CD14-positive monocyte (primary cell): ENCODE measurements around the gene CTU2. TPM values are rescaled to one million over a fixed set of nuclear protein-coding genes. Genes with fewer than 3 reads are reported as not detected.

ENCODE experiments used
- DNase-seq, 3 donors: peaks; one replicate each; pipeline ENCODE4 v3.0.0-alpha.2; 2011 to 2022
- H2AFZ ChIP-seq: 2 replicates; pipeline ENCODE4 v1.6.0; 2012; ENCODE audit warnings: mild to moderate bottlenecking, low read depth, low read length, inconsistent platforms; ENCODE audit not compliant: insufficient read depth, poor library complexity, severe bottlenecking
- H3K27ac ChIP-seq, 2 donors: 1 replicate in 1 of 2; 2 replicates in 1 of 2; pipeline ENCODE4 v1.5.1; 2012 to 2013; ENCODE audit warnings: low read length in 2 of 2, control low read depth in 1 of 2, inconsistent platforms in 1 of 2, low read depth in 1 of 2, mild to moderate bottlenecking in 1 of 2
- H3K27me3 ChIP-seq, 2 donors: one replicate each; pipeline versions ENCODE4 v1.6.0 to v1.6.1; 2011 to 2013; ENCODE audit warnings: low read length in 2 of 2; ENCODE audit not compliant: control insufficient read depth in 2 of 2, insufficient read depth in 2 of 2
- H3K36me3 ChIP-seq, 2 donors: replicated peaks in 1 of 2; 1 replicate in 1 of 2; 2 replicates in 1 of 2; pipeline versions ENCODE4 v1.5.1 to v1.6.1; 2012 to 2013; ENCODE audit warnings: low read length in 2 of 2, control low read depth in 1 of 2, inconsistent platforms in 1 of 2, mild to moderate bottlenecking in 1 of 2; ENCODE audit not compliant: insufficient read depth in 2 of 2, control insufficient read depth in 1 of 2
- H3K4me1 ChIP-seq, 2 donors: 1 replicate in 1 of 2; 2 replicates in 1 of 2; pipeline versions ENCODE4 v1.5.1 to v1.6.1; 2012 to 2013; ENCODE audit warnings: low read length in 2 of 2, control low read depth in 1 of 2, inconsistent platforms in 1 of 2, mild to moderate bottlenecking in 1 of 2, moderate library complexity in 1 of 2; ENCODE audit not compliant: insufficient read depth in 2 of 2, control insufficient read depth in 1 of 2
- H3K4me2 ChIP-seq: replicated peaks from 2 replicates; pipeline ENCODE3; 2012; ENCODE audit warnings: low read length, moderate library complexity, mild to moderate bottlenecking; ENCODE audit not compliant: poor library complexity, severe bottlenecking; ENCODE audit errors: extremely low read depth
- H3K4me3 ChIP-seq, 3 experiments: fragments of 200-600 bp in 1 of 3; sonication (generic) in 1 of 3; replicated peaks in 1 of 3; 1 replicate in 2 of 3; 2 replicates in 1 of 3; pipeline ENCODE4 v1.5.1; 2011 to 2013; ENCODE audit warnings: low read length in 3 of 3, mild to moderate bottlenecking in 3 of 3, control low read depth in 2 of 3, low read depth in 2 of 3, inconsistent platforms in 1 of 3, moderate library complexity in 1 of 3
- H3K79me2 ChIP-seq: 2 replicates; pipeline ENCODE4 v1.6.0; 2012; ENCODE audit warnings: mild to moderate bottlenecking, control low read depth, inconsistent platforms, low read length, moderate library complexity; ENCODE audit not compliant: insufficient read depth
- H3K9ac ChIP-seq: 2 replicates; pipeline ENCODE4 v1.6.0; 2017; ENCODE audit warnings: low read length, mild to moderate bottlenecking; ENCODE audit not compliant: insufficient read depth, poor library complexity, severe bottlenecking
- H3K9me3 ChIP-seq, 2 donors: replicated peaks in 1 of 2; 1 replicate in 1 of 2; 2 replicates in 1 of 2; pipeline versions ENCODE4 v1.5.1 to v1.6.1; 2012 to 2013; ENCODE audit warnings: low read length in 2 of 2, control low read depth in 1 of 2; ENCODE audit not compliant: control insufficient read depth in 1 of 2, insufficient read depth in 1 of 2
- H4K20me1 ChIP-seq: 2 replicates; pipeline ENCODE4 v1.6.0; 2012; ENCODE audit warnings: mild to moderate bottlenecking, low read length, control low read depth, moderate library complexity; ENCODE audit not compliant: insufficient read depth
- H3K27ac Mint-ChIP-seq, 7 donors: one replicate each; pipeline ENCODE4 v1.8.0; 2020; ENCODE audit warnings: mild to moderate bottlenecking in 7 of 7, mixed read lengths in 7 of 7, moderate library complexity in 6 of 7, inconsistent platforms in 2 of 7
- H3K27me3 Mint-ChIP-seq, 3 donors: one replicate each; pipeline ENCODE4 v1.8.0; 2021 to 2022; ENCODE audit warnings: low read depth in 3 of 3, mild to moderate bottlenecking in 3 of 3, mixed read lengths in 3 of 3, moderate library complexity in 3 of 3, inconsistent platforms in 1 of 3
- H3K36me3 Mint-ChIP-seq, 2 donors: one replicate each; pipeline ENCODE4 v1.8.0; 2020; ENCODE audit warnings: mixed read lengths in 2 of 2, inconsistent platforms in 1 of 2, mild to moderate bottlenecking in 1 of 2
- H3K4me1 Mint-ChIP-seq: one replicate; pipeline ENCODE4 v1.8.0; 2020; ENCODE audit warnings: mild to moderate bottlenecking, mixed read lengths
- H3K4me3 Mint-ChIP-seq, 2 donors: one replicate each; pipeline ENCODE4 v1.8.0; 2020; ENCODE audit warnings: mild to moderate bottlenecking in 2 of 2, mixed read lengths in 2 of 2, moderate library complexity in 1 of 2
- H3K9me3 Mint-ChIP-seq, 7 donors: one replicate each; pipeline ENCODE4 v1.8.0; 2020 to 2022; ENCODE audit warnings: mixed read lengths in 7 of 7, mild to moderate bottlenecking in 6 of 7, moderate library complexity in 6 of 7, inconsistent platforms in 2 of 7
- WGBS: methylation state at CpG from one replicate; pipeline ENCODE4 v1.1.5; 2013; ENCODE audit warnings: missing lambda C conversion rate; ENCODE audit not compliant: insufficient coverage; 5-methylcytosine and 5-hydroxymethylcytosine counted together
- intact Hi-C, 2 donors: fragments of 100-400 bp; cut with micrococcal nuclease; formaldehyde crosslinking; loops; one replicate each; pipeline versions ENCODE4 v1.15.0 to v1.15.1; 2023
- polyA plus RNA-seq, 3 donors: library from polyadenylated mRNA; depleted of rRNA in 1 of 3; unstranded in 2 of 3; stranded (reverse) in 1 of 3; fragments of 300-500 nt in 2 of 3; fragments of >200 nt in 1 of 3; fragmentation: Illumina TruSeq in 2 of 3; gene quantifications; 1 replicate in 2 of 3; 2 replicates in 1 of 3; pipeline ENCODE4 v1.2.3, GENCODE V29; 2012 to 2021
- TF ChIP-seq, protein P1 (sequence below): fragments of 200-600 bp; IDR thresholded peaks from one replicate; pipeline ENCODE4 v1.8.0; 2022; ENCODE audit warnings: antibody characterized with exemption, mild to moderate bottlenecking

The CTU2 gene
- polyA plus RNA-seq, 3 donors, result 5.9 to 10.3 (median 7.5) TPM

DNA sequence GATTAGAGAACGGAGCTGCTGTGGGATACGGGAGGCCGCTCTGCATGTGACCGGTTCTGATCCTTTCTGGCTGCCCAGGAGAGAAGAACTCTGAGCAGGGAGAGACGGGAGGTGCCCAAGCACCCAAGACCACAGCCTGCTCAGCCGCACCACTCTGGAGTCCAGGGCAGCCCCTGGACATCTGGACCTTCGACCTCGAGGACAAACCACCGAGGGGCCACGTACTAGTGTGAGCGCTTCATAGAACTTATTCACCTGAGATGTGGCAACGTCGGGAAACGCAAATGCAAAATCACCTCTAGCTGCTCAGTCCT lies 6.0 kb upstream of the CTU2 start:
- peak overlapping the region; percentile 83 for H3K4me2 ChIP-seq
- peak overlapping the region; percentile 2 to 93 (median 40) for H3K4me3 ChIP-seq
- H3K9me3 ChIP-seq, result no peaks in the 10 kb centered on the region
- peak overlapping the region; percentile 56 for H3K9ac ChIP-seq
- H3K4me1 ChIP-seq, result peaks cover 62 to 65% of the 10 kb centered on the region in 2 donors
- peak overlapping the region; percentile 65 to 73 for H3K4me3 Mint-ChIP-seq
- peak overlapping the region; percentile 89 to 98 (median 94) for H3K27ac Mint-ChIP-seq
- no peaks in the 10 kb centered on the region for H3K9me3 Mint-ChIP-seq
- no peaks in the 10 kb centered on the region for H3K27me3 ChIP-seq
- no peak overlapping the region for H2AFZ ChIP-seq
- intact Hi-C loops, result loop anchor here (2.0 to 10.0 kb wide), 4 partner anchors 13 to 745 kb away; partner anchors contain the start of genes MVD (in 2 of the 2), BANP (in 1 of the 2) and SNAI3 (in 1 of the 2)
- H3K36me3 ChIP-seq, result peaks cover 52 to 53% of the 10 kb centered on the region in 2 donors
- no peak for DNase-seq
- TF ChIP-seq, protein P1, sequence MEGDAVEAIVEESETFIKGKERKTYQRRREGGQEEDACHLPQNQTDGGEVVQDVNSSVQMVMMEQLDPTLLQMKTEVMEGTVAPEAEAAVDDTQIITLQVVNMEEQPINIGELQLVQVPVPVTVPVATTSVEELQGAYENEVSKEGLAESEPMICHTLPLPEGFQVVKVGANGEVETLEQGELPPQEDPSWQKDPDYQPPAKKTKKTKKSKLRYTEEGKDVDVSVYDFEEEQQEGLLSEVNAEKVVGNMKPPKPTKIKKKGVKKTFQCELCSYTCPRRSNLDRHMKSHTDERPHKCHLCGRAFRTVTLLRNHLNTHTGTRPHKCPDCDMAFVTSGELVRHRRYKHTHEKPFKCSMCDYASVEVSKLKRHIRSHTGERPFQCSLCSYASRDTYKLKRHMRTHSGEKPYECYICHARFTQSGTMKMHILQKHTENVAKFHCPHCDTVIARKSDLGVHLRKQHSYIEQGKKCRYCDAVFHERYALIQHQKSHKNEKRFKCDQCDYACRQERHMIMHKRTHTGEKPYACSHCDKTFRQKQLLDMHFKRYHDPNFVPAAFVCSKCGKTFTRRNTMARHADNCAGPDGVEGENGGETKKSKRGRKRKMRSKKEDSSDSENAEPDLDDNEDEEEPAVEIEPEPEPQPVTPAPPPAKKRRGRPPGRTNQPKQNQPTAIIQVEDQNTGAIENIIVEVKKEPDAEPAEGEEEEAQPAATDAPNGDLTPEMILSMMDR, result no peak
- peaks cover 0 to 4% (median 2%) of the 10 kb centered on the region in 3 donors for H3K27me3 Mint-ChIP-seq
- WGBS, result 22% methylated on average over 14 of the region's 14 CpGs
- peaks cover 78% of the 10 kb centered on the region for H3K79me2 ChIP-seq
- peaks cover 51 to 70% of the 10 kb centered on the region in 2 donors for H3K36me3 Mint-ChIP-seq
- H3K27ac ChIP-seq, result peak overlapping the region; percentile 83 to 88
- H4K20me1 ChIP-seq, result peaks cover 66% of the 10 kb centered on the region
- peaks cover 56% of the 10 kb centered on the region for H3K4me1 Mint-ChIP-seq

DNA sequence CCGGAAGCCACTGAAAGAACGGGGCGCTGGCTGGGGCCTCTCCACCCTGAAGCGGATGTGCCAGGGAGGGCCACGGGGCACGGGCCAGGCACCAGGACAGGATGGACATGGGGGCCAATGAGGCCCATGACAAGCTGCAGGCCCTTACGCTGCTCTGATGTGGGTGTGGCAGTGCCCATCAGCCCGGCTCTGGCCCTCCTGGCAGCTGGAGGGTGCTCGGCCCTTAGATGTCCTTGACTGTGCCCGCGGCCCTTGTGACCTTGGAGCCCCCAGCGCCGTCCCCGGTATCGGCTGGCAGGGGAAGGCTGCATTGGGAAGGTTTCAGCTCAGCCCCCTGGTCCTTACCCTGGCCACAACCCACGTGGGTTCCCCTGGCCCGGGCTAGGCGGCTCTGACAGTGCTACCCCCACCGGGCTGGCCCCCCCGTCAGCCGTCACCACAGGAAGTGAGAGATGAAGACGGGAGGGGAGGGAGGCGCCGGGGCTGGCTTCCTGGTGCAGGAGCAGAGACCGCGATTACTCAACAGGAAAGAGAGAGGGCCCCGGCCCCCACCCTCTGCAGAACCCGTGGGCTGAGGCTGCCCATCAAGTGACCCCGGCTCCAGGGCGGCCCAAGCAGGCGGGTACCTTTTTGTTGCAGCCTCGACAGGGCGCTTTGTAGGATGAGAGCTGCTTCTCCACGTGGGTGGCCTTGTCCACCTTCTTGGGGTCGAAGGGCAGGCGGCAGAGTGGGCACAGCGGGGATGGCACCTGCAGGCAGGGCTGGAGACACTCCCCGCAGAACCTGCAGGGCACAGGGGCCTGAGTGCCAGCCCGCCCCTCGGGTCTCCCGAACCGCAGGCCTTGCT lies 5.4 kb upstream of the CTU2 start:
- Histone ChIP-seq H3K4me2 (peak overlapping the region; percentile 83), H2AFZ (no peak overlapping the region), H3K9ac (peak overlapping the region; percentile 79), H3K9me3 (no peaks in the 10 kb centered on the region), H3K4me1 (peaks cover 62 to 67% of the 10 kb centered on the region in 2 donors), H3K27ac (peak overlapping the region; percentile 84 to 88), H4K20me1 (peaks cover 61% of the 10 kb centered on the region), H3K4me3 (peak overlapping the region; percentile 2 to 96 (median 93)), H3K27me3 (no peaks in the 10 kb centered on the region), H3K79me2 (peaks cover 84% of the 10 kb centered on the region), H3K36me3 (peaks cover 47% of the 10 kb centered on the region in 2 donors)
- TF ChIP-seq, protein P1, result no peak
- Mint-ChIP-seq H3K4me1 (peaks cover 57% of the 10 kb centered on the region), H3K9me3 (no peaks in the 10 kb centered on the region), H3K4me3 (peak overlapping the region; percentile 65 to 99), H3K27me3 (peaks cover 0 to 4% (median 2%) of the 10 kb centered on the region in 3 donors), H3K36me3 (peaks cover 46 to 64% of the 10 kb centered on the region in 2 donors), H3K27ac (peak overlapping the region; percentile 91 to 99 (median 98))
- under 1% methylated on average over 37 of the region's 42 CpGs for WGBS
- peak; percentile 97 to 98 (median 98) for DNase-seq
- intact Hi-C loops, result loop anchor here (1.0 to 10.0 kb wide), 5 partner anchors 14 to 746 kb away; partner anchors contain the start of genes MVD (in 2 of the 2), BANP (in 1 of the 2) and SNAI3 (in 1 of the 2)
